ENCODE measurements around the gene CPNE1. TPM values are rescaled to one million over a fixed set of nuclear protein-coding genes. Genes with fewer than 3 reads are reported as not detected.

Gene CPNE1
- total RNA-seq, 1 donor from 2014 or later = 22.5 TPM

GRCh38 chr20:35699957-35700624 lies 35.4 kb upstream of the CPNE1 start:
- no peak for DNase-seq (ENCODE audit: low read depth)
- TF ChIP-seq, protein P1, sequence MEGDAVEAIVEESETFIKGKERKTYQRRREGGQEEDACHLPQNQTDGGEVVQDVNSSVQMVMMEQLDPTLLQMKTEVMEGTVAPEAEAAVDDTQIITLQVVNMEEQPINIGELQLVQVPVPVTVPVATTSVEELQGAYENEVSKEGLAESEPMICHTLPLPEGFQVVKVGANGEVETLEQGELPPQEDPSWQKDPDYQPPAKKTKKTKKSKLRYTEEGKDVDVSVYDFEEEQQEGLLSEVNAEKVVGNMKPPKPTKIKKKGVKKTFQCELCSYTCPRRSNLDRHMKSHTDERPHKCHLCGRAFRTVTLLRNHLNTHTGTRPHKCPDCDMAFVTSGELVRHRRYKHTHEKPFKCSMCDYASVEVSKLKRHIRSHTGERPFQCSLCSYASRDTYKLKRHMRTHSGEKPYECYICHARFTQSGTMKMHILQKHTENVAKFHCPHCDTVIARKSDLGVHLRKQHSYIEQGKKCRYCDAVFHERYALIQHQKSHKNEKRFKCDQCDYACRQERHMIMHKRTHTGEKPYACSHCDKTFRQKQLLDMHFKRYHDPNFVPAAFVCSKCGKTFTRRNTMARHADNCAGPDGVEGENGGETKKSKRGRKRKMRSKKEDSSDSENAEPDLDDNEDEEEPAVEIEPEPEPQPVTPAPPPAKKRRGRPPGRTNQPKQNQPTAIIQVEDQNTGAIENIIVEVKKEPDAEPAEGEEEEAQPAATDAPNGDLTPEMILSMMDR (conservative IDR thresholded peaks at IDR 0.05; ENCODE audit: low read depth, low read length) = no peak
- H3K4me3 ChIP-seq (ENCODE audit: low read depth, low read length) = peak overlapping the region; percentile 84

GRCh38 chr20:35699127-35699956 lies 34.6 kb upstream of the CPNE1 start, which contains the start of the genes NFS1 and ROMO1:
Gene NFS1 (minus strand): TSS chr20:35699352. CDS start chr20:35699288, 64 bp downstream.
Gene ROMO1 (plus strand): TSS chr20:35699405. CDS start chr20:35699633, 228 bp downstream.
- TF ChIP-seq, protein P1 (conservative IDR thresholded peaks at IDR 0.05; ENCODE audit: low read depth, low read length) = no peak
- H3K4me3 ChIP-seq (ENCODE audit: low read depth, low read length) = peak within 1 kb of the TSS; percentile 84
- no peak for DNase-seq (ENCODE audit: low read depth)

- peak overlapping the region; percentile 84 for H3K4me3 ChIP-seq (ENCODE audit: low read depth, low read length)
- no peak for DNase-seq (ENCODE audit: low read depth)
- TF ChIP-seq, protein P1 (conservative IDR thresholded peaks at IDR 0.05; ENCODE audit: low read depth, low read length) = no peak
Observed at GRCh38 chr20:35698298-35699126, 33.8 kb upstream of the CPNE1 start.

DNA sequence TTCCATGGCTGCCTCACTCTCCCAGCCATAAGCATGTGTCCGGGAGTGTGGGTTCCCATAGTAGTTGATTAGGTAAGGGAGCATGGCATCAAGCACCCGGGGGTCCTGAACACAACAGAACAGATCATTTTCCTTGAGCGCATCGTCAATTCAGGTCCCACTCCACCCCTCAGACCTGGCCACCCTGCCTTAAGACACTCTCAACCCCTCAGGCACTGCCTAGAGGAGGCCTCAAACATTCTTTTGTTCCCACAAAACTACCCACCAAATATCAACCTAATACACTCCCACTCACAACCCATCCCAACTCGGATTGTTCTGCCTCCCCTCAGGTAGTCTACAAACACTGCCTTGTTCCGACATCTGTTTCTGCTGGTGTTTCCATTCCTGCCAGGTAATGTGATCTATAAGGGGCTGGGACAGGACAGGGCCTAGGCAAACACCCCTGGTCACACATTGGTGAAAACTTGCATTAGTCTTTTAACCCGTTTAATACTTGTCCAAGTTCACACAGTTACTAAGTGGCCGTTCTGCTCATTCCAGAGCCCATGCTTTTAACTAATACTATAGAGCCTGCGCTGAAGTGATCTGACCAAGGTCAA lies 33.1 kb upstream of the CPNE1 start:
- peak overlapping the region; percentile 84 for H3K4me3 ChIP-seq (ENCODE audit: low read depth, low read length)
- TF ChIP-seq, protein P1 (conservative IDR thresholded peaks at IDR 0.05; ENCODE audit: low read depth, low read length) = no peak
- DNase-seq (ENCODE audit: low read depth) = no peak

- TF ChIP-seq, protein P1 (conservative IDR thresholded peaks at IDR 0.05; ENCODE audit: low read depth, low read length) = no peak
- no peak for DNase-seq (ENCODE audit: low read depth)
- H3K4me3 ChIP-seq (ENCODE audit: low read depth, low read length) = no peak overlapping the region
Observed at GRCh38 chr20:35695978-35696377, 31.3 kb upstream of the CPNE1 start.

GRCh38 chr20:35695245-35695749 lies 30.6 kb upstream of the CPNE1 start:
- no peak overlapping the region for H3K4me3 ChIP-seq (ENCODE audit: low read depth, low read length)
- TF ChIP-seq, protein P1 (conservative IDR thresholded peaks at IDR 0.05; ENCODE audit: low read depth, low read length) = no peak
- DNase-seq (ENCODE audit: low read depth) = no peak
